Measurements from ENCODE around the gene TAF4.
"Not testable (repeated sequence)": the region's sequence is repeated elsewhere in the genome, so short reads cannot be mapped to it uniquely, and the experiment has no call there.

The TAF4 gene

DNA sequence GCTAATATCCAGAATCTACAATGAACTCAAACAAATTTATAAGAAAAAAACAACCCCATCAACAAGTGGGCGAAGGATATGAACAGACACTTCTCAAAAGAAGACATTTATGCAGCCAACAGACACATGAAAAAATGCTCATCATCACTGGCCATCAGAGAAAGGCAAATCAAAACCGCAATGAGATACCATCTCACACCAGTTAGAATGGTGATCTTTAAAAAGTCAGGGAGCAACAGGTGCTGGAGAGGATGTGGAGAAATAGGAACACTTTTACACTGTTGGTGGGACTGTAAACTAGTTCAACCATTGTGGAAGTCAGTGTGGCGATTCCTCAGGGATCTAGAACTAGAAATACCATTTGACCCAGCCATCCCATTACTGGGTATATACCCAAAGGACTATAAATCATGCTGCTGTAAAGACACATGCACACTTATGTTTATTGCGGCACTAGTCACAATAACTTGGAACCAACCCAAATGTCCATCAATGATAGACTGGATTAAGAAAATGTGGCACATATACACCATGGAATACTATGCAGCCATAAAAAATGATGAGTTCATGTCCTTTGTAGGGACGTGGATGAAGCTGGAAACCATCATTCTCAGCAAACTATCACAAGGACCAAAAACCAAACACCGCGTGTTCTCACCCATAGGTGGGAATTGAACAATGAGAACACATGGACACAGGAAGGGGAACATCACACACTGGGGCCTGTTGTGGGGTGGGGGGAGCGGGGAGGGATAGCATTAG lies 6.2 kb upstream of the TAF4 start:
- DNase-seq: not testable (repeated sequence)

GRCh38 chr20:62069741-62070216 lies 4.1 kb upstream of the TAF4 start:
- DNase-seq: no peak

GRCh38 chr20:62068997-62069396 lies 3.3 kb upstream of the TAF4 start:
- DNase-seq: no peak

DNA sequence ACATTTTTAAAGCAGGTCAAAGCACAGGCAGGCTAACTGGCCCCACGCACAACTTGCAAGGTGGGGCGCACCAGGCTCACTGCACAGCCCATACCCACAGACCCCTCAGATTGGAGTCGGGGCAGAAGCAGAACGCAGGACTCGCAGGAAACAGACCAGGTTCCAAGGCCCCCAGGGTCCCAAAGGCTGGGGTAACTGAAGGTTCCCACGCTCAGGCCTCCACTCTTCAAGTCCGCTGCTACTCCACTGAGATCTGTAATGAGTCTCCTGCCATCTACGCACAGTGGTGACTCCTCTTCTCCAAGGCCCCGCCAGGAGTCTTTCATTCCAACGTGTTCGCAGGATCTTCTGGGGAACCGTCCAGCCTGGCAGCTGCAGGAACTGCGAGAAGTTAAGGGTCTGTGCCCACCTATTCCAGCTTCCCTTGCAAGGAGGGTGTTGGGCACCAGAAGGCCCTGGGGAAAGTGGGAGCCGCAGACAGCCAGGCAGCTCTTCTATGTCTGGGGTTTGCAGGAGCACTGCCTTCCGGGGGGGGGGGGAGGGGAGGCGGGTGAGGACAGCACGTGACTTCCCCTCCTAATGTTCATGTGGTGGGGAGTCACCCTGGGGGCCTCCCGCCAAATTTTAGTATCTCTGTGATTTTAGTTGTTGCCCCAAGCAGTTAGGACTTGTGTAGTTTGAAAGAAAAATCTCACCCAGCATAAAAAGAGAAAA lies 2.0 kb upstream of the TAF4 start:
- DNase-seq: no peak

DNA sequence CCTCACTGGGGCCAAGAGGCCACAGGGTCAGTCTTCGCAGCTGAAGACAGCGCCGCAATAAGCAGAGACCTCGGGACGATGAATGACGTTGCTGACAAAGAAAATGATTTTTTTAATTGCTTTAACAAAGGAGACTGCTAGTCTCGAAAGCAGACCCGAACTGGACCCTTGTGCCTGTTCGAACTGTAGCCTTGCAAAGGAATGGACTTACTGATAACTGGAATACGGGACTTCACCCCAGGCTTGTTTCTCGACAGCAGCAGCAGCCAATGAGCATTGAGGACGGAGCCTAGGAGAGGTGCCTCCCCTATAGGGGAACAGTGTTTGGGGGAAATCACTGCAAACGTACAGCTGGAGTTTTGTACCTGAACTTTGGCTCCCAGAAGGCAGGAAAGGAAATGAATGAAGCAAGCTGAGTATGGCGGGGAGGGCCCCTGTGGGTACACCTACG lies 1.3 kb upstream of the TAF4 start:
- no peak for DNase-seq

DNA sequence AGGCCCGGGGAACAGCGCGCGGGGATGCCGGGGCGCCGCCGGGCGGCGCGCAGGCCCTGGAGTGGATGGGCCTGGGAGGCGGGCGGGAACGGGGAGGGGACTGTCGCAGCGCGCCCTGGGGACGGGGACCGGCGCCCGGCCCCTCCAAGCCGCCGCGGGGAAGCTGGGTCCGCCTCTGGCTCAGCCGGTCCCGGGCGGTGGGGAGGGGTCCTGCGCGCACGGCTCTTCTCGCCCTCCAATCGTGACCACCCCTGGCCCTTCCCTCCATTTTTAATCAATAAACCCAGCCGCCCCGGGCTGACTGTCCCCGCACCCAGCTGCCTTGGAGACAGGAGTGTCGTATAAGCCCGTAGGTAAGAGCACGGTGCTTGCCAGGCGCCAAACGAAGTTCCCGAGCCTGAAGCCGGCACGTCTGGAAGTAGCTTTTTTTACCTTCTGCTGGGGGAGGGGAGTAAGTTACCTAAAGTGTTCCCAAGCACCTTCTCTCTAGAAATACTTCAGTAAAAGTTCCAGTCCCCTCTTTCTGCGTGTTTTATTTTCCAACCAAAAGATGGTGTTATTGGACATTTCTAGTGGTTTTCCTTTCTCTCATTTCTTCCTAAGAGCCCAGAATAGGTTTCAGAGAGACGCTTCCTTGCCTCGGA lies 780 bp upstream of the TAF4 start:
- DNase-seq: peak; percentile 41

- no peak for DNase-seq
Observed at GRCh38 chr20:62064770-62065673, 659 bp downstream of the TAF4 start.

- no peak for DNase-seq
Observed at GRCh38 chr20:62063981-62064769, 1.5 kb downstream of the TAF4 start.

GRCh38 chr20:62063315-62063980 lies 2.2 kb downstream of the TAF4 start:
- peak; percentile 44 for DNase-seq

- DNase-seq: no peak
Observed at GRCh38 chr20:62062661-62063314, 2.9 kb downstream of the TAF4 start.

GRCh38 chr20:62061851-62062423 lies 3.7 kb downstream of the TAF4 start:
- DNase-seq: no peak

GRCh38 chr20:62060631-62061541 lies 4.8 kb downstream of the TAF4 start:
- DNase-seq: no peak

GRCh38 chr20:62059920-62060630 lies 5.6 kb downstream of the TAF4 start:
- no peak for DNase-seq

GRCh38 chr20:62059401-62059800 lies 6.3 kb downstream of the TAF4 start:
- DNase-seq: no peak

GRCh38 chr20:62058941-62059340 lies 6.7 kb downstream of the TAF4 start:
- no peak for DNase-seq

DNA sequence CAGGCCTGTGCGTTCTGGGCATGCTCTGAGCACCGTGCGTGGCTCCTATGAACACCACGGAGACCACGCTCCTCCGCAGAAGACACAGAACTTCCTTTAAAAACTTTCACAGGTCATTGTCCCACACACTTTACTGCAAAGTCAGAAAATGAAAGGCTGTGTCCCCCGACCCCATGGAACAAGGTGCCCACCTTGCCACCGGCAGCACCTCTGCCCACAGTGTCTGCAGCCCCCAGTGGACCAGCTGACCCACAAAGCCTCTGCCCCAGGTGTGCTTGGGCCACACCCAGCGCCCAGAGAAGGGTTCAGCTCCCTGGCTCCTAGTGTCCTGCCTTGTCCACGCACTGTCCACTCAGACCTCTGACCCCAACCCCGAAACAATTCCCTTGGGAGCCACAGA lies 8.7 kb downstream of the TAF4 start:
- no peak for DNase-seq

GRCh38 chr20:62056377-62056776 lies 9.3 kb downstream of the TAF4 start:
- DNase-seq: no peak

- DNase-seq: not testable (repeated sequence)
Observed at GRCh38 chr20:62055862-62056115, 9.9 kb downstream of the TAF4 start.

Data from NCI-H2107 (cell line).